Neural cell (in vitro differentiated cells): ENCODE data around the gene HBD. TPM values are rescaled to one million over a fixed set of nuclear protein-coding genes. Genes with fewer than 3 reads are reported as not detected.

ENCODE experiments used
- H2AFZ ChIP-seq: fragments of 200-600, 300-800 bp; sonication (generic), shearing (Covaris generic); 2 replicates; pipeline ENCODE4 v1.6.0; 2014; ENCODE audit warnings: low read depth, mild to moderate bottlenecking, antibody characterized with exemption, low read length, moderate library complexity
- H3F3A ChIP-seq: fragments of 200-600 bp; shearing (Covaris generic); 2 replicates; pipeline ENCODE4 v1.6.1; 2016; ENCODE audit warnings: mild to moderate bottlenecking, moderate library complexity, mixed read lengths, antibody characterized with exemption, low read length; ENCODE audit not compliant: insufficient read depth, poor library complexity, severe bottlenecking
- H3K27ac ChIP-seq: fragments of 200-600, 300-800 bp; sonication (generic), shearing (Covaris generic); 2 replicates; pipeline ENCODE4 v1.5.1; 2014; ENCODE audit warnings: mild to moderate bottlenecking, low read length, moderate library complexity
- H3K27me3 ChIP-seq: fragments of 300-800, 200-600 bp; sonication (generic), shearing (Covaris generic); 2 replicates; pipeline ENCODE4 v1.6.0; 2014; ENCODE audit warnings: mild to moderate bottlenecking, low read depth, low read length, moderate library complexity; ENCODE audit not compliant: insufficient read depth
- H3K36me3 ChIP-seq: fragments of 300-800, 200-600 bp; sonication (generic), shearing (Covaris generic); 2 replicates; pipeline ENCODE4 v1.5.1; 2014; ENCODE audit warnings: mild to moderate bottlenecking, antibody characterized with exemption, low read length, moderate library complexity; ENCODE audit not compliant: insufficient read depth
- H3K4me2 ChIP-seq: fragments of 300-800, 200-600 bp; sonication (generic), shearing (Covaris generic); 2 replicates; pipeline ENCODE4 v1.6.0; 2014; ENCODE audit warnings: mild to moderate bottlenecking, low read length
- H3K4me3 ChIP-seq: fragments of 300-800, 200-600 bp; sonication (generic), shearing (Covaris generic); 2 replicates; pipeline ENCODE4 v1.5.1; 2014; ENCODE audit warnings: mild to moderate bottlenecking, low read length, moderate library complexity
- H3K79me2 ChIP-seq: fragments of 200-600 bp; shearing (Covaris generic); replicated peaks from 2 replicates; pipeline ENCODE4 v1.6.0; 2014; ENCODE audit warnings: mild to moderate bottlenecking, low read length, moderate library complexity; ENCODE audit not compliant: insufficient read depth
- H3K9ac ChIP-seq: fragments of 300-800, 200-600 bp; sonication (generic), shearing (Covaris generic); 2 replicates; pipeline ENCODE4 v1.6.1; 2016; ENCODE audit warnings: mild to moderate bottlenecking, low read length, mixed read lengths
- H3K9me2 ChIP-seq: fragments of 200-600 bp; shearing (Covaris generic); 2 replicates; pipeline ENCODE4 v1.6.1; 2016; ENCODE audit warnings: mild to moderate bottlenecking, low read length, mixed read lengths; ENCODE audit not compliant: insufficient read depth
- H3K9me3 ChIP-seq: fragments of 200-600, 300-800 bp; sonication (generic), shearing (Covaris generic); 2 replicates; pipeline ENCODE4 v1.6.1; 2016; ENCODE audit warnings: mild to moderate bottlenecking, mixed run types, low read length, moderate library complexity, mixed read lengths
- H4K20me1 ChIP-seq: fragments of 200-600 bp; shearing (Covaris generic); 2 replicates; pipeline ENCODE4 v1.6.1; 2016; ENCODE audit warnings: mild to moderate bottlenecking, mixed run types; ENCODE audit not compliant: insufficient read depth
- CTCF ChIP-seq: fragments of 450-650 bp; IDR thresholded peaks from 2 replicates; pipeline ENCODE4 v1.5.1; 2014; ENCODE audit warnings: antibody characterized with exemption, mild to moderate bottlenecking, moderate library complexity; ENCODE audit not compliant: poor library complexity, severe bottlenecking
- EP300 ChIP-seq: fragments of 450-650 bp; conservative IDR thresholded peaks from 2 replicates; pipeline ENCODE4 v1.6.1; 2014; ENCODE audit warnings: antibody characterized with exemption, mild to moderate bottlenecking, moderate library complexity; ENCODE audit not compliant: poor library complexity, severe bottlenecking
- EZH2 ChIP-seq: fragments of 200-600, 300-800 bp; shearing (Covaris generic), sonication (generic); IDR thresholded peaks from 2 replicates; pipeline ENCODE4 v1.6.1; 2014; ENCODE audit warnings: antibody characterized with exemption, low read length, borderline replicate concordance, mild to moderate bottlenecking; ENCODE audit not compliant: insufficient read depth, poor library complexity, severe bottlenecking
- MXI1 ChIP-seq: fragments of 450-650 bp; conservative IDR thresholded peaks from 2 replicates; pipeline ENCODE4 v1.6.1; 2014; ENCODE audit warnings: antibody characterized with exemption, mild to moderate bottlenecking; ENCODE audit not compliant: poor library complexity, severe bottlenecking
- POLR2AphosphoS5 ChIP-seq: IDR thresholded peaks from 2 replicates; pipeline ENCODE4 v1.6.1; 2012
- RAD21 ChIP-seq: fragments of 450-650 bp; conservative IDR thresholded peaks from 2 replicates; pipeline ENCODE4 v1.6.1; 2014; ENCODE audit warnings: antibody characterized with exemption, mild to moderate bottlenecking, moderate library complexity
- REST ChIP-seq: IDR thresholded peaks from 2 replicates; pipeline ENCODE4 v1.6.1; 2012; ENCODE audit warnings: borderline replicate concordance
- SMC3 ChIP-seq: fragments of 450-650 bp; conservative IDR thresholded peaks from 2 replicates; pipeline ENCODE4 v1.6.1; 2014; ENCODE audit warnings: antibody characterized with exemption, mild to moderate bottlenecking, moderate library complexity; ENCODE audit not compliant: poor library complexity
- TAF1 ChIP-seq: IDR thresholded peaks from 2 replicates; pipeline ENCODE4 v1.6.1; 2012; ENCODE audit warnings: low read depth
- polyA plus RNA-seq: library from polyadenylated mRNA; depleted of rRNA; stranded (reverse); fragments of >200 nt; gene quantifications from 2 replicates; pipeline ENCODE4 v1.2.3, GENCODE V29; 2014

Gene HBD
- polyA plus RNA-seq, 1 donor from 2014 or later: not detected

GRCh38 chr11:5228124-5228523, 6.2 kb downstream of the HBD start:
- no peak overlapping the region for H3K4me3 ChIP-seq
- H2AFZ ChIP-seq: no peak overlapping the region
- TF ChIP-seq REST (no peak), CTCF (no peak), SMC3 (no peak), MXI1 (no peak), RAD21 (no peak)

GRCh38 chr11:5227681-5228080, 6.6 kb downstream of the HBD start:
- Histone ChIP-seq H3K36me3 (no peaks in the 10 kb centered on the region), H3K4me2 (no peak overlapping the region), H3K9me2 (no peaks in the 10 kb centered on the region), H2AFZ (no peak overlapping the region), H4K20me1 (no peaks in the 10 kb centered on the region), H3K9ac (no peak overlapping the region), H3K9me3 (no peaks in the 10 kb centered on the region), H3K79me2 (no peaks in the 10 kb centered on the region), H3K4me3 (no peak overlapping the region), H3K27ac (no peak overlapping the region), H3F3A (no peaks in the 10 kb centered on the region), H3K27me3 (no peaks in the 10 kb centered on the region)
- TF ChIP-seq TAF1 (no peak), EP300 (no peak), POLR2AphosphoS5 (no peak), MXI1 (no peak), EZH2 (no peak), SMC3 (no peak), RAD21 (no peak), REST (no peak), CTCF (no peak)

More at GRCh38 chr11:5228124-5228523, 6.2 kb downstream of the HBD start:
- H3K36me3 ChIP-seq: no peaks in the 10 kb centered on the region
- no peaks in the 10 kb centered on the region for H3K9me3 ChIP-seq
- H4K20me1 ChIP-seq: no peaks in the 10 kb centered on the region
- H3K27ac ChIP-seq: no peak overlapping the region
- no peak overlapping the region for H3K4me2 ChIP-seq
- H3F3A ChIP-seq: no peaks in the 10 kb centered on the region
- no peaks in the 10 kb centered on the region for H3K9me2 ChIP-seq
- H3K27me3 ChIP-seq: no peaks in the 10 kb centered on the region
- H3K79me2 ChIP-seq: no peaks in the 10 kb centered on the region
- no peak overlapping the region for H3K9ac ChIP-seq
